CD14-positive monocyte (primary cell): ENCODE measurements around the gene SPON1. TPM values are rescaled to one million over a fixed set of nuclear protein-coding genes. Genes with fewer than 3 reads are reported as not detected.

ENCODE experiments used
- DNase-seq, 3 donors: peaks; one replicate each; pipeline ENCODE4 v3.0.0-alpha.2; 2011 to 2022
- H2AFZ ChIP-seq: 2 replicates; pipeline ENCODE4 v1.6.0; 2012; ENCODE audit warnings: mild to moderate bottlenecking, low read depth, low read length, inconsistent platforms; ENCODE audit not compliant: insufficient read depth, poor library complexity, severe bottlenecking
- H3K27ac ChIP-seq, 2 donors: 1 replicate in 1 of 2; 2 replicates in 1 of 2; pipeline ENCODE4 v1.5.1; 2012 to 2013; ENCODE audit warnings: low read length in 2 of 2, control low read depth in 1 of 2, inconsistent platforms in 1 of 2, low read depth in 1 of 2, mild to moderate bottlenecking in 1 of 2
- H3K27me3 ChIP-seq, 2 donors: one replicate each; pipeline versions ENCODE4 v1.6.0 to v1.6.1; 2011 to 2013; ENCODE audit warnings: low read length in 2 of 2; ENCODE audit not compliant: control insufficient read depth in 2 of 2, insufficient read depth in 2 of 2
- H3K36me3 ChIP-seq, 2 donors: replicated peaks in 1 of 2; 1 replicate in 1 of 2; 2 replicates in 1 of 2; pipeline versions ENCODE4 v1.5.1 to v1.6.1; 2012 to 2013; ENCODE audit warnings: low read length in 2 of 2, control low read depth in 1 of 2, inconsistent platforms in 1 of 2, mild to moderate bottlenecking in 1 of 2; ENCODE audit not compliant: insufficient read depth in 2 of 2, control insufficient read depth in 1 of 2
- H3K4me1 ChIP-seq, 2 donors: 1 replicate in 1 of 2; 2 replicates in 1 of 2; pipeline versions ENCODE4 v1.5.1 to v1.6.1; 2012 to 2013; ENCODE audit warnings: low read length in 2 of 2, control low read depth in 1 of 2, inconsistent platforms in 1 of 2, mild to moderate bottlenecking in 1 of 2, moderate library complexity in 1 of 2; ENCODE audit not compliant: insufficient read depth in 2 of 2, control insufficient read depth in 1 of 2
- H3K4me2 ChIP-seq: replicated peaks from 2 replicates; pipeline ENCODE3; 2012; ENCODE audit warnings: low read length, moderate library complexity, mild to moderate bottlenecking; ENCODE audit not compliant: poor library complexity, severe bottlenecking; ENCODE audit errors: extremely low read depth
- H3K4me3 ChIP-seq, 3 experiments: fragments of 200-600 bp in 1 of 3; sonication (generic) in 1 of 3; replicated peaks in 1 of 3; 1 replicate in 2 of 3; 2 replicates in 1 of 3; pipeline ENCODE4 v1.5.1; 2011 to 2013; ENCODE audit warnings: low read length in 3 of 3, mild to moderate bottlenecking in 3 of 3, control low read depth in 2 of 3, low read depth in 2 of 3, inconsistent platforms in 1 of 3, moderate library complexity in 1 of 3
- H3K79me2 ChIP-seq: 2 replicates; pipeline ENCODE4 v1.6.0; 2012; ENCODE audit warnings: mild to moderate bottlenecking, control low read depth, inconsistent platforms, low read length, moderate library complexity; ENCODE audit not compliant: insufficient read depth
- H3K9ac ChIP-seq: 2 replicates; pipeline ENCODE4 v1.6.0; 2017; ENCODE audit warnings: low read length, mild to moderate bottlenecking; ENCODE audit not compliant: insufficient read depth, poor library complexity, severe bottlenecking
- H3K9me3 ChIP-seq, 2 donors: replicated peaks in 1 of 2; 1 replicate in 1 of 2; 2 replicates in 1 of 2; pipeline versions ENCODE4 v1.5.1 to v1.6.1; 2012 to 2013; ENCODE audit warnings: low read length in 2 of 2, control low read depth in 1 of 2; ENCODE audit not compliant: control insufficient read depth in 1 of 2, insufficient read depth in 1 of 2
- H4K20me1 ChIP-seq: 2 replicates; pipeline ENCODE4 v1.6.0; 2012; ENCODE audit warnings: mild to moderate bottlenecking, low read length, control low read depth, moderate library complexity; ENCODE audit not compliant: insufficient read depth
- H3K27ac Mint-ChIP-seq, 7 donors: one replicate each; pipeline ENCODE4 v1.8.0; 2020; ENCODE audit warnings: mild to moderate bottlenecking in 7 of 7, mixed read lengths in 7 of 7, moderate library complexity in 6 of 7, inconsistent platforms in 2 of 7
- H3K27me3 Mint-ChIP-seq, 3 donors: one replicate each; pipeline ENCODE4 v1.8.0; 2021 to 2022; ENCODE audit warnings: low read depth in 3 of 3, mild to moderate bottlenecking in 3 of 3, mixed read lengths in 3 of 3, moderate library complexity in 3 of 3, inconsistent platforms in 1 of 3
- H3K36me3 Mint-ChIP-seq, 2 donors: one replicate each; pipeline ENCODE4 v1.8.0; 2020; ENCODE audit warnings: mixed read lengths in 2 of 2, inconsistent platforms in 1 of 2, mild to moderate bottlenecking in 1 of 2
- H3K4me1 Mint-ChIP-seq: one replicate; pipeline ENCODE4 v1.8.0; 2020; ENCODE audit warnings: mild to moderate bottlenecking, mixed read lengths
- H3K4me3 Mint-ChIP-seq, 2 donors: one replicate each; pipeline ENCODE4 v1.8.0; 2020; ENCODE audit warnings: mild to moderate bottlenecking in 2 of 2, mixed read lengths in 2 of 2, moderate library complexity in 1 of 2
- H3K9me3 Mint-ChIP-seq, 7 donors: one replicate each; pipeline ENCODE4 v1.8.0; 2020 to 2022; ENCODE audit warnings: mixed read lengths in 7 of 7, mild to moderate bottlenecking in 6 of 7, moderate library complexity in 6 of 7, inconsistent platforms in 2 of 7
- CTCF ChIP-seq: fragments of 200-600 bp; IDR thresholded peaks from one replicate; pipeline ENCODE4 v1.8.0; 2022; ENCODE audit warnings: antibody characterized with exemption, mild to moderate bottlenecking
- WGBS: methylation state at CpG from one replicate; pipeline ENCODE4 v1.1.5; 2013; ENCODE audit warnings: missing lambda C conversion rate; ENCODE audit not compliant: insufficient coverage; 5-methylcytosine and 5-hydroxymethylcytosine counted together
- intact Hi-C, 2 donors: fragments of 100-400 bp; cut with micrococcal nuclease; formaldehyde crosslinking; loops; one replicate each; pipeline versions ENCODE4 v1.15.0 to v1.15.1; 2023
- polyA plus RNA-seq, 3 donors: library from polyadenylated mRNA; depleted of rRNA in 1 of 3; unstranded in 2 of 3; stranded (reverse) in 1 of 3; fragments of 300-500 nt in 2 of 3; fragments of >200 nt in 1 of 3; fragmentation: Illumina TruSeq in 2 of 3; gene quantifications; 1 replicate in 2 of 3; 2 replicates in 1 of 3; pipeline ENCODE4 v1.2.3, GENCODE V29; 2012 to 2021

The SPON1 gene
- polyA plus RNA-seq, 3 donors = not detected

GRCh38 chr11:14299921-14300320, 337.4 kb downstream of the SPON1 start:
- Mint-ChIP-seq H3K9me3 (no peaks in the 10 kb centered on the region), H3K4me3 (no peak overlapping the region), H3K4me1 (no peaks in the 10 kb centered on the region), H3K27me3 (peaks cover 0 to 10% (median 5%) of the 10 kb centered on the region in 3 donors), H3K36me3 (no peaks in the 10 kb centered on the region), H3K27ac (no peak overlapping the region)
- Histone ChIP-seq H3K27me3 (no peaks in the 10 kb centered on the region), H3K9me3 (no peaks in the 10 kb centered on the region), H3K79me2 (no peaks in the 10 kb centered on the region), H3K4me2 (no peak overlapping the region), H3K9ac (no peak overlapping the region), H3K36me3 (no peaks in the 10 kb centered on the region), H3K4me3 (no peak overlapping the region), H3K27ac (no peak overlapping the region), H3K4me1 (peaks cover 6% of the 10 kb centered on the region in 2 donors), H2AFZ (no peak overlapping the region), H4K20me1 (no peaks in the 10 kb centered on the region)
- WGBS = no CpG with 5 or more reads among the region's 1 CpG
- intact Hi-C loops = no loop called here
- no peak for TF ChIP-seq CTCF
- no peak for DNase-seq

GRCh38 chr11:14300661-14301304, 338.3 kb downstream of the SPON1 start:
- no peak overlapping the region for H3K27ac ChIP-seq
- no peak overlapping the region for H3K4me3 ChIP-seq
- TF ChIP-seq CTCF = peak; percentile 23
- H3K9me3 ChIP-seq = no peaks in the 10 kb centered on the region
- no peaks in the 10 kb centered on the region for H3K27me3 ChIP-seq
- H4K20me1 ChIP-seq = no peaks in the 10 kb centered on the region
- no peak overlapping the region for H3K9ac ChIP-seq
- intact Hi-C loops = no loop called here
- Mint-ChIP-seq H3K4me3 (no peak overlapping the region), H3K27ac (no peak overlapping the region), H3K4me1 (no peaks in the 10 kb centered on the region), H3K9me3 (no peaks in the 10 kb centered on the region), H3K27me3 (peaks cover 0 to 10% (median 3%) of the 10 kb centered on the region in 3 donors), H3K36me3 (no peaks in the 10 kb centered on the region)
- H3K4me2 ChIP-seq = peak overlapping the region; percentile 22
- peaks cover 6% of the 10 kb centered on the region in 2 donors for H3K4me1 ChIP-seq
- WGBS = 14% methylated on average over 1 of the region's 6 CpGs
- no peak overlapping the region for H2AFZ ChIP-seq
- DNase-seq = peak in 2 of 3 donors; percentile 4 to 29
- H3K79me2 ChIP-seq = no peaks in the 10 kb centered on the region
- H3K36me3 ChIP-seq = no peaks in the 10 kb centered on the region
